HCT116 (cell line): ENCODE data around the gene PIP4P1. TPM values are rescaled to one million over a fixed set of nuclear protein-coding genes. Genes with fewer than 3 reads are reported as not detected.
"Not testable (repeated sequence)": the region's sequence is repeated elsewhere in the genome, so short reads cannot be mapped to it uniquely, and the experiment has no call there.

Experiments
- ATAC-seq: fragments of 200-7000 bp; cut with Tn5 transposase; 2 replicates; pipeline ENCODE4 v1.9.1; 2020; ENCODE audit warnings: mild to moderate bottlenecking, moderate library complexity
- BruUV-seq: library from RNA; stranded (reverse); fragments of 400-500 nt; replicated peaks from 2 replicates; lab custom pipeline; 2021; lab: Mats Ljungman, UMichigan
- CTCF ChIA-PET: fragments of 300-600 bp; sonication (Branson Sonifier 250); formaldehyde crosslinking; loops from one replicate; lab custom pipeline; 2021; ENCODE audit warnings: antibody characterized with exemption; lab: Charles Lee
- POLR2A ChIA-PET: fragments of 300-600, 350-600 bp; sonication (Branson Sonifier 250); formaldehyde crosslinking; loops from one replicate; lab custom pipeline; 2021; ENCODE audit warnings: antibody characterized with exemption; lab: Charles Lee
- RAD21 ChIA-PET, 2 experiments: fragments of 300-600 bp; sonication (Branson Sonifier 250); formaldehyde crosslinking; loops; one replicate each; lab custom pipeline; 2023; ENCODE audit warnings: low total read pairs in 2 of 2; ENCODE audit not compliant: uncharacterized antibody in 2 of 2, unreplicated experiment in 2 of 2, low non-redundant PET in 1 of 2; lab: Charles Lee
- DNase-seq: peaks from one replicate; pipeline ENCODE4 v3.0.0-alpha.2; 2010; ENCODE audit warnings: low read depth, low spot score
- H2AFZ ChIP-seq: fragments of 200-600 bp; shearing (Covaris generic), sonication (generic); 2 replicates; pipeline ENCODE4 v1.6.1; 2017; ENCODE audit warnings: low read depth, mixed run types, mixed read lengths, antibody characterized with exemption, low read length; ENCODE audit not compliant: poor library complexity, severe bottlenecking
- H3K27ac ChIP-seq: 2 replicates; pipeline ENCODE4 v1.5.1; 2012; ENCODE audit warnings: low read depth, low read length
- H3K27me3 ChIP-seq: fragments of 200-600 bp; sonication (generic); 2 replicates; pipeline ENCODE4 v1.6.1; 2016; ENCODE audit warnings: mixed run types, low read length, mixed read lengths; ENCODE audit not compliant: insufficient read depth
- H3K36me3 ChIP-seq, 2 experiments: fragments of 200-500 bp in 1 of 2; fragments of 200-600 bp in 1 of 2; sonication (Bioruptor generic) in 1 of 2; sonication (generic) in 1 of 2; 2 replicates each; pipeline versions ENCODE4 v1.5.1 to v1.6.1; 2014 to 2016; ENCODE audit warnings: low read length in 2 of 2, inconsistent platforms in 1 of 2, mixed read lengths in 1 of 2, mixed run types in 1 of 2; ENCODE audit not compliant: insufficient read depth in 2 of 2, control insufficient read depth in 1 of 2
- H3K4me1 ChIP-seq, 2 experiments: fragments of 200-600 bp in 1 of 2; sonication (generic) in 1 of 2; 2 replicates each; pipeline versions ENCODE4 v1.5.1 to v1.6.1; 2012 to 2017; ENCODE audit warnings: low read length in 2 of 2, inconsistent platforms in 1 of 2, mild to moderate bottlenecking in 1 of 2, mixed read lengths in 1 of 2, mixed run types in 1 of 2, moderate library complexity in 1 of 2; ENCODE audit not compliant: insufficient read depth in 2 of 2, control insufficient read depth in 1 of 2
- H3K4me2 ChIP-seq: fragments of 200-600 bp; sonication (generic); 2 replicates; pipeline ENCODE4 v1.6.1; 2017; ENCODE audit warnings: mixed run types, low read length, mixed read lengths
- H3K4me3 ChIP-seq, 2 experiments: fragments of 200-600 bp in 1 of 2; sonication (generic) in 1 of 2; replicated peaks in 1 of 2; 2 replicates each; pipeline ENCODE4 v1.5.1; 2011 to 2016; ENCODE audit warnings: low read length in 2 of 2, control low read depth in 1 of 2, low read depth in 1 of 2, mild to moderate bottlenecking in 1 of 2, mixed read lengths in 1 of 2, mixed run types in 1 of 2
- H3K79me2 ChIP-seq: fragments of 200-600 bp; sonication (generic); 2 replicates; pipeline ENCODE4 v1.6.1; 2017; ENCODE audit warnings: mild to moderate bottlenecking, mixed run types, low read length, moderate library complexity, mixed read lengths; ENCODE audit not compliant: insufficient read depth
- H3K9ac ChIP-seq: fragments of 200-600 bp; sonication (generic); 2 replicates; pipeline ENCODE4 v1.6.1; 2016; ENCODE audit warnings: low read length, mixed read lengths
- H3K9me2 ChIP-seq: fragments of 200-600 bp; sonication (generic), shearing (Covaris generic); 2 replicates; pipeline ENCODE4 v1.6.1; 2017; ENCODE audit warnings: mixed run types, mild to moderate bottlenecking, moderate library complexity; ENCODE audit not compliant: insufficient read depth
- H3K9me3 ChIP-seq, 2 experiments: fragments of 200-500 bp in 1 of 2; fragments of 200-600 bp in 1 of 2; sonication (Bioruptor generic) in 1 of 2; sonication (generic) in 1 of 2; 2 replicates each; pipeline ENCODE4 v1.6.1; 2014 to 2017; ENCODE audit warnings: low read length in 2 of 2, mixed read lengths in 2 of 2, inconsistent platforms in 1 of 2, low read depth in 1 of 2, mild to moderate bottlenecking in 1 of 2, mixed run types in 1 of 2, moderate library complexity in 1 of 2; ENCODE audit not compliant: control insufficient read depth in 1 of 2, insufficient read depth in 1 of 2
- H4K20me1 ChIP-seq: fragments of 200-600 bp; sonication (generic), shearing (Covaris generic); 2 replicates; pipeline ENCODE4 v1.6.1; 2017; ENCODE audit warnings: mixed run types, mild to moderate bottlenecking, moderate library complexity; ENCODE audit not compliant: insufficient read depth
- CEBPB ChIP-seq: IDR thresholded peaks from 2 replicates; pipeline ENCODE4 v1.6.1; 2012; ENCODE audit warnings: low read depth
- EGR1 ChIP-seq: IDR thresholded peaks from 2 replicates; pipeline ENCODE4 v1.6.1; 2012; ENCODE audit warnings: low read depth
- EZH2 ChIP-seq: fragments of 200-600 bp; sonication (generic); IDR thresholded peaks from 2 replicates; pipeline ENCODE4 v1.6.1; 2017; ENCODE audit warnings: antibody characterized with exemption, mixed run types
- SP1 ChIP-seq: IDR thresholded peaks from 2 replicates; pipeline ENCODE4 v1.6.1; 2012; ENCODE audit warnings: low read depth
- TCF7L2 ChIP-seq: IDR thresholded peaks from 2 replicates; pipeline ENCODE4 v1.7.0; 2011; ENCODE audit warnings: borderline replicate concordance, inconsistent platforms; ENCODE audit not compliant: insufficient read depth, insufficient read length; ENCODE audit errors: extremely low read depth
- ZFX ChIP-seq: fragments of 450-650 bp; IDR thresholded peaks from 2 replicates; pipeline ENCODE4 v1.6.1; 2017
- intact Hi-C: fragments of 100-400 bp; cut with micrococcal nuclease; formaldehyde crosslinking; loops from 2 replicates; pipeline ENCODE4 v1.10.0; 2022
- total RNA-seq: library from RNA; stranded (reverse); gene quantifications from one replicate; pipeline ENCODE4 v1.2.1, GENCODE V29; 2021; ENCODE audit not compliant: unreplicated experiment
- TF ChIP-seq, protein P1 (sequence below), 3 experiments: fragments of 200-600 bp in 1 of 3; sonication (generic) in 1 of 3; IDR thresholded peaks in 2 of 3; conservative IDR thresholded peaks in 1 of 3; 2 replicates each; pipeline ENCODE4 v1.5.1; 2012 to 2017; ENCODE audit warnings: low read depth in 2 of 3, low read length in 2 of 3, antibody characterized with exemption in 1 of 3, borderline replicate concordance in 1 of 3, control low read depth in 1 of 3, mild to moderate bottlenecking in 1 of 3, mixed read lengths in 1 of 3, mixed run types in 1 of 3, moderate library complexity in 1 of 3; ENCODE audit not compliant: insufficient read depth in 1 of 3

Gene PIP4P1
- total RNA-seq, 1 experiment from 2014 or later = 35.4 TPM

DNA sequence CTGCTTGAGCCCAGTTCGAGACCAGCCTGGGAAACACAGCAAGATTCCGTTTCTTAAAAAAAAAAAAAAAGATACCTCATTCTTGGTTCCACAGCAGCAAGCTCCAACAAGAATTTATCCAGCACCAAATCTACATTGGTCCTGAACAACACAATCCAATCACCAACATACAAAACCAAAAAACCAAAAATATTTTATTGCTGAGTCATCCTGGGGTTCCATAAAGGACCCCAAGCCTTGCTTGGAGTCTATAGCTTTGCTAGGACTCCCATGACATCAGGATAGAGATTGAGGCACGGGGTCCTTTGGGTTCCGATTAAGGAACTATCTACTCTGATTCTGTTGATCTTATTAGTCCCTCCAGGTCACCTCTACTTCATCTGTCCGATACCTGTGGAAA, 14.3 kb downstream of the PIP4P1 start (continued):
- TF ChIP-seq, protein P1, sequence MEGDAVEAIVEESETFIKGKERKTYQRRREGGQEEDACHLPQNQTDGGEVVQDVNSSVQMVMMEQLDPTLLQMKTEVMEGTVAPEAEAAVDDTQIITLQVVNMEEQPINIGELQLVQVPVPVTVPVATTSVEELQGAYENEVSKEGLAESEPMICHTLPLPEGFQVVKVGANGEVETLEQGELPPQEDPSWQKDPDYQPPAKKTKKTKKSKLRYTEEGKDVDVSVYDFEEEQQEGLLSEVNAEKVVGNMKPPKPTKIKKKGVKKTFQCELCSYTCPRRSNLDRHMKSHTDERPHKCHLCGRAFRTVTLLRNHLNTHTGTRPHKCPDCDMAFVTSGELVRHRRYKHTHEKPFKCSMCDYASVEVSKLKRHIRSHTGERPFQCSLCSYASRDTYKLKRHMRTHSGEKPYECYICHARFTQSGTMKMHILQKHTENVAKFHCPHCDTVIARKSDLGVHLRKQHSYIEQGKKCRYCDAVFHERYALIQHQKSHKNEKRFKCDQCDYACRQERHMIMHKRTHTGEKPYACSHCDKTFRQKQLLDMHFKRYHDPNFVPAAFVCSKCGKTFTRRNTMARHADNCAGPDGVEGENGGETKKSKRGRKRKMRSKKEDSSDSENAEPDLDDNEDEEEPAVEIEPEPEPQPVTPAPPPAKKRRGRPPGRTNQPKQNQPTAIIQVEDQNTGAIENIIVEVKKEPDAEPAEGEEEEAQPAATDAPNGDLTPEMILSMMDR (IDR thresholded peaks at IDR 0.05 in 2 of 3, conservative IDR thresholded peaks at IDR 0.05 in 1 of 3; ENCODE audit: borderline replicate concordance in 1 of 3, insufficient read depth in 1 of 3, low read depth in 2 of 3, low read length in 2 of 3) = no peak
- no peak for TF ChIP-seq EZH2
- no peak for TF ChIP-seq EGR1
- no peak for TF ChIP-seq CEBPB
- TF ChIP-seq TCF7L2 = no peak
- no peak for TF ChIP-seq SP1
- no peak for TF ChIP-seq ZFX

DNA sequence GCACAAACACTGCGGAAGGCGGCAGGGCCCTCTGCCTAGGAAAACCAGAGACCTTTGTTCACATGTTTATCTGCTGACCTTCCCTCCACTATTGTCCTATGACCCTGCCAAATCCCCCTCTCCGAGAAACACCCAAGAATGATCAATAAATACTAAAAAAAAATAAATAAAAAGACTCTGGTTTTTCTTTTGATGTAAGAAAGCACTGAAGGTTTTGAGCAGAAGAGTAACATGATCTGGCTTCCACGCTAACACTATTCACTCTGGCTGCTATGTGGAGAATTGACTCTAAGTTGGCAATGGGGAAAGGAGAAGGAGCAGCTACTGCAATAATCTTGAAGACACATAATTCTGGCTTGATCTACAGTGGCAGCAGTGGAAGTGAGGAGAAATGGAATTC, 17.6 kb downstream of the PIP4P1 start:
- H3K27me3 ChIP-seq, H4K20me1 ChIP-seq, H3K9me3 ChIP-seq, H3K9me2 ChIP-seq, CTCF ChIA-PET, intact Hi-C loops, BruUV-seq, H3K79me2 ChIP-seq, H2AFZ ChIP-seq, ATAC-seq, RAD21 ChIA-PET, H3K27ac ChIP-seq, H3K9ac ChIP-seq, H3K4me1 ChIP-seq, DNase-seq, H3K4me3 ChIP-seq, H3K4me2 ChIP-seq: not testable (repeated sequence)
- POLR2A ChIA-PET = interaction anchor here (0.9 kb wide), 1 partner anchor 26 kb away, joined by 3 read pairs; the partner anchor contains the start of gene PNP
- peaks cover 22% of the 10 kb centered on the region in 2 experiments; a peak in 3 of 4 replicates for H3K36me3 ChIP-seq
